ENCODE results near the gene CYP24A1. TPM values are rescaled to one million over a fixed set of nuclear protein-coding genes. Genes with fewer than 3 reads are reported as not detected.

Gene CYP24A1
- total and polyA plus RNA-seq, 2 of the 13 experiments (the other 11 are each of a cell fraction or from before 2014, with no cell fraction given): 9.4 to 32.7 TPM

GRCh38 chr20:54197621-54198604 is 24.1 kb upstream of the CYP24A1 start (continued):
- peak; percentile 43; the same call in 1 of the 2 replicates for TF ChIP-seq THRA (CRISPR knock-in tag; IDR thresholded peaks at IDR 0.05; ENCODE audit: borderline replicate concordance)
- TF ChIP-seq KLF12 (CRISPR knock-in tag; IDR thresholded peaks at IDR 0.05; ENCODE audit: borderline replicate concordance): no peak
- TF ChIP-seq ZNF318 (CRISPR knock-in tag; IDR thresholded peaks at IDR 0.05): no peak
- TF ChIP-seq ZSCAN9 (CRISPR knock-in tag; IDR thresholded peaks at IDR 0.05; ENCODE audit: borderline replicate concordance): peak; percentile 80; the same call in 1 of the 2 replicates
- no peak for TF ChIP-seq RARG (CRISPR knock-in tag; IDR thresholded peaks at IDR 0.05; ENCODE audit: low read depth)
- TF ChIP-seq CEBPG (CRISPR knock-in tag; IDR thresholded peaks at IDR 0.05): peak; percentile 77
- no peak for TF ChIP-seq ZNF292 (CRISPR knock-in tag; IDR thresholded peaks at IDR 0.05; ENCODE audit: borderline replicate concordance, low read depth)
- TF ChIP-seq MXI1 (IDR thresholded peaks at IDR 0.05; ENCODE audit: borderline replicate concordance, low read depth, low read length): peak; percentile 15; the same call in 1 of the 3 replicates
- no peak for TF ChIP-seq ZNF260 (CRISPR knock-in tag; IDR thresholded peaks at IDR 0.05; ENCODE audit: borderline replicate concordance, low read depth)
- TF ChIP-seq SOX13 (IDR thresholded peaks at IDR 0.05): no peak
- peak in 1 of 2 experiments; percentile 46; a peak in 1 of 4 replicates for TF ChIP-seq SOX13 (CRISPR knock-in tag; conservative IDR thresholded peaks at IDR 0.05 in 1 of 2, IDR thresholded peaks at IDR 0.05 in 1 of 2)
- TF ChIP-seq ZFP1 (CRISPR knock-in tag; IDR thresholded peaks at IDR 0.05): no peak
- TF ChIP-seq ZNF788 (CRISPR knock-in tag; IDR thresholded peaks at IDR 0.05; ENCODE audit: borderline replicate concordance): no peak
- TF ChIP-seq FOXP4 (CRISPR knock-in tag; IDR thresholded peaks at IDR 0.05): peak; percentile 44; the same call in 1 of the 2 replicates
